Esophagus mucosa (tissue), 1 donor: ENCODE results near the gene IL1RN. TPM values are rescaled to one million over a fixed set of nuclear protein-coding genes. Genes with fewer than 3 reads are reported as not detected.

Experiments used
- ATAC-seq: fragments of 200-7000 bp; cut with Tn5 transposase; one replicate; pipeline ENCODE4 v1.9.1; 2020
- total RNA-seq: library from RNA; stranded (reverse); gene quantifications from one replicate; pipeline ENCODE4 v1.2.4, GENCODE V29; 2023
- donor health status: DM: yes; HTN: yes; CAD: no.

IL1RN gene
- total RNA-seq, 1 donor from 2014 or later: 871 TPM

DNA sequence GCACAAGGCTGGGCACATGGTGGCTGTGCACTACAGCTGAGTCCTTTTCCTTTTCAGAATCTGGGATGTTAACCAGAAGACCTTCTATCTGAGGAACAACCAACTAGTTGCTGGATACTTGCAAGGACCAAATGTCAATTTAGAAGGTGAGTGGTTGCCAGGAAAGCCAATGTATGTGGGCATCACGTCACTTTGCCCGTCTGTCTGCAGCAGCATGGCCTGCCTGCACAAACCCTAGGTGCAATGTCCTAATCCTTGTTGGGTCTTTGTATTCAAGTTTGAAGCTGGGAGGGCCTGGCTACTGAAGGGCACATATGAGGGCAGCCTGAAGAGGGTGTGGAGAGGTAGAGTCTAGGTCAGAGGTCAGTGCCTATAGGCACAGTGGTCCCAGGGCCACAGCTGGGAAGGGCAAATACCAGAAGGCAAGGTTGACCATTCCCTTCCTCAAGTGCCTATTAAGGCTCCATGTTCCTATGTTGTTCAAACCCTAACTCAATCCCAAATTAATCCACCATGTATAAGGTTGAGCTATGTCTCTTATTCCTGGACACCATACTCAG lies 2.2 kb downstream of the IL1RN start:
- ATAC-seq: no peak

GRCh38 chr2:113131352-113132185 lies 4.2 kb downstream of the IL1RN start:
- no peak for ATAC-seq

DNA sequence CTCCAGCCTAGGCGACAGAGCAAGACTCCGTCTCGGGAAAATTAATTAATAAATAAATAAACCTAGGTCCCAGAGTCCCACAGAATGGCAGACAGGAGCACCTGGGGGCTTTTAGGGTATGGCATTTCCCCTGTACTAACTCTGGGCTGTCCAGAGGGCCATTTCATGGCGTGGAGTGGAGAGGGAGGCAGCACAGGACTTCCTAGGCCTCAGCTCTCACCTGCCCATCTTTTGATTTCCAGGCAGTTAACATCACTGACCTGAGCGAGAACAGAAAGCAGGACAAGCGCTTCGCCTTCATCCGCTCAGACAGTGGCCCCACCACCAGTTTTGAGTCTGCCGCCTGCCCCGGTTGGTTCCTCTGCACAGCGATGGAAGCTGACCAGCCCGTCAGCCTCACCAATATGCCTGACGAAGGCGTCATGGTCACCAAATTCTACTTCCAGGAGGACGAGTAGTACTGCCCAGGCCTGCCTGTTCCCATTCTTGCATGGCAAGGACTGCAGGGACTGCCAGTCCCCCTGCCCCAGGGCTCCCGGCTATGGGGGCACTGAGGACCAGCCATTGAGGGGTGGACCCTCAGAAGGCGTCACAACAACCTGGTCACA lies 5.1 kb downstream of the IL1RN start:
- peak; percentile 2 for ATAC-seq

GRCh38 chr2:113133704-113134598 lies 6.6 kb downstream of the IL1RN start:
- ATAC-seq: no peak

DNA sequence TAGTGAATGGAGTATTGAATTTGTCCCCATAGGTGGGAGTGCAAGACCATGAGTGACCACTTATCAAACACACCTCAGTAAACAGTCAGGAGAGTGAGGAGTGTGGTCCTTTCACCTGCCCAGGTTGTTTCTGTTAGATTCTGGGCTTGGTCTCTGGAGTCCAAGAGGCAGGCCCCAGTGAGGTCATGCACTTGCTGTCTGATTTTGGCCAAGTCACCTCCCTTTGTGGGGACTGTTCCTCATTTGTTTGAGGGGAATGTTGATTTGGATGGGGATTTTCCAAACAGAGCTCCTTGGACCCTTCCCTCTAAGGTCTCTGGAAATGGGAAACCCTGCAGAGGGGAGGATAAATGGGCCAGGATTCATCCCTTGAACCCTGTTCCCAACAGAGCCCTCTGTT lies 7.3 kb downstream of the IL1RN start:
- peak; percentile 2 for ATAC-seq

GRCh38 chr2:113135317-113135716 lies 7.9 kb downstream of the IL1RN start:
- ATAC-seq: peak; percentile 30

DNA sequence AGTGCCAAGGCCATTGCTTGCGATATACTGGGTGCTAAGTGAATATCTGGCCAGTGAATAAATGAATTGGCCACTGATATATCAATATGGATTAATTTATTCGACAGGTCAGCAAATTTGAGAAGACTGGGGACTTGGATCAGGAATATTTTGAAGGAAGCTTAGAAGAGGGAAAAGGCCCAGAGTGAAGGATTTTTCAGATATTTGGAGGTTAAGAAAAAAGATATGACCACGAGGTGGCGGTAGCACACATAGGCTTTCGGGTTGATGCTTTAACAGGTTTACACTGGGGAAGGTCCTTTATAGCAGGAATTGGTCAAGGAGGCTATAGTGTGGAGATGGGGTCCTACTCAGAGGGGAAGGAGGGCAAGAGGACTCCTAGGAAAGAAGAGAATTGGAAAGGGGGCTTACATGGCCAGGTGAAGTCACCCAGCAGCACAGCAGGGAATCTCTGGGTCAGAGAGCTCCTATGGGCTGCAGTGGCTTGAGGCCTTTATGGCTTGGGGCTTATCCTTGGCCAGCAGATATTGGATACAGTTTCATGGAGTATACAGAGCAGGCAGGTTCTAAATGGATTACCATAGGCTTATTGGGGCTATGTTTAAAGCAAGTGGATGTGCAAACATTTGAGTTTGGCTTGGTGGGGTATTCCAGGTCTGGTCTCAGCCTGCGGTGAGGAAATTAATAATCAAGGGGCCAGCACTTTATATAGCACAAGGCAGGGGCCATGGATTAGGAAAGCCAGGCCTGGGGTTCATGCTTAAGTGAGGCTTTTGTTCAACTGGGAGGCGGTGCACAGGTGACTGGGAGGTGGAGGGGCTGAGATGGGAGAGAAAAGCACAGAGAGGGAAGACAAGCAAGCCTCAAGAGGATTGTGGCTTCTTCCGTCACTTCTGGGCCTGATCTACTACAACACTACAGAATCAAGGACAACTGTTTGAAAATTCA lies 9.7 kb downstream of the IL1RN start:
- ATAC-seq: peak; percentile 30

GRCh38 chr2:113137827-113138226 lies 10.4 kb downstream of the IL1RN start:
- ATAC-seq: no peak

DNA sequence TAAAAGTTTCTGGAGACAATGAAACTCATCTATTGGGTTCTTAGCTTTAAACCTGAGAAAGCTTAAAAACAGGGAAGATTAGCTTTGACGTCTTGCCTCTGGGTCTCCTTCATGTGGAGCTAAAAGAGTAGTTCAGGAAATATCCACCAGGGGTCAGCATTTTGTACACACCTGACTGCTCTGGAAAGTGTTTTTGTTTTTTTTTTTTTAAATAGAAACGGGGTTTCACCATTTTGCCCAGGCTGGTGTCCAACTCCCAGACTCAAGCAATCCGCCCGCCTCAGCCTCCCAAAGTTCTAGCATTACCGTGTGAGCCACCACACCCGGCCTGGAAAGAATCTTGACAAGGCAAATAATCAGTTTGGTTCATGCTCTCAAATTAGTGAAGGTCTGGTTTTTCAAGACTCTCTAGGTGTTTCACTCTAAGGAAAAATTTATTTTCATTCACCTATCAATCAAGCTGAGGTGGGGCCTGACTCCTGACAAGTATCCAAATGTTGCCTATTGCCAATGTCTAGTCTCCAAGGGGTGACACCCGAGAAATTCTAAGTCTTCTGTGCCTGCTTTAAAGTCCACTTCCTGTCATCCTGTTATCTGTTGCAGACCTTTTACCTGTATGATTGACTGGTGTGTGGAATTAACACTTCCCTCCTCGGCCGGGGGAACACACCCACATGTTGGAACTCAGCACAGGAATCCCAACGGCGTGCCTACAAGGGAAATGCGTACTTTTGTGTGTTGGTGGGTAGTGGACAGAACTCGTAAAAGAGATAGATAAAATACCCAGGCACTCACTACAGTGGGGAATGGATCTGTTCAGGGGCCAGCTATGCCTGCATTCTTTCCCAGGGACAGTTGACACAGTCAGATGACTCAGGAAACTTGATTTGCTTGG lies 11.3 kb downstream of the IL1RN start:
- peak; percentile 46 for ATAC-seq

GRCh38 chr2:113141451-113141850 lies 14.1 kb downstream of the IL1RN start:
- ATAC-seq: no peak

DNA sequence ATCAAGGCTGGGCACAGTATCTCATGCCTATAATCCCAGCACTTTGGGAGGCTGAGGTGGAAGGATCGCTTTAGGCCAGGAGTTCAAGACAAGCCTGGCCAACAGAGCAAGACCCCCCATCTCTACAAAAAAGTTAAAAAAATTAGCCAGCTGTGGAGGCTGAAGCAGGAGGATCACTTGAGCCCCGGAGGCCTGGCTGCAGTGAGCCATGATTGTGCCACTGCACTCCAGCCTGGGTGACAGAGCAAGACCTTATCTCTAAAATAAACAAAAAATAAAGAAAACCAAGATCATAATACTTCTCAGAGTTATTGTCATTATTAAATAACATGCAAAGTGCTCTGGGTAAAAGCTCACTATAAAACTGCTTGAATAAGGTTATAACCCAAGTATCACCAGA lies 14.9 kb downstream of the IL1RN start:
- no peak for ATAC-seq

- no peak for ATAC-seq
These were observed 16.9 kb downstream of the IL1RN start for GRCh38 chr2:113144259-113144658.

GRCh38 chr2:113148606-113149552 lies 21.5 kb downstream of the IL1RN start:
- ATAC-seq: peak; percentile 23

DNA sequence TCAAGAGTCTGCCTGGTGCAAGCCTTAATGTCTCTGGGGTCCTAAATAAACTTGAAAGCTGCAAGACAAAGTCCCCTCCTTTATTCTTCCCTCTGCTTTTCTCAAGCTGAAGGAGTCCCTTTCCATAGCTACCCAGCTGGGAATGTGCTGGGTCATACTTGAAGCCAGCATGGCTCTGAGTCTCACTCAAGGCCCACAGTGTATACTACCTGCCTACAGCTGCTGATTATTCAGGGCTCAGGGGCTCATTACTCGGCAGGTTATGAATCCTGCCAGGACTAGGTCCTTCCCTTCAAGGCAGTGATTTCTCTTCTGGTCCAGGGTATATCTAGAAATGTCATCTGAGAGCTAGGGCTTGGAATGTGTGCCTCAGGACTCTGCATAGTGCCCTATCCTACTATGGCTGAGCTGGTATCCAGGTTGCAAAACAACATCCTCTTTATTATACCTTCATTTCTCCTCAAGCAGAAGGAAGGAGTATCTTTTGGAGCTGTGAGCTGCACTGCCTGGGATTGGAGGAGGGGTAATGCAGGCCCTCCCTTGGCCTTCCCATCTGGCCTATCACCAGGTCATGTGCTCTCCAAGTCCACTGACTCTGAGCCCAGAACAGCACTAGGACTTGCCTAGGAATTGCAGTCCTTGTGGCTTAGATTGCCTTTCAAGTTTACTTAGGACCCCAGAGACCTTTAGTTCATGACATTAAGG lies 22.3 kb downstream of the IL1RN start:
- ATAC-seq: no peak

DNA sequence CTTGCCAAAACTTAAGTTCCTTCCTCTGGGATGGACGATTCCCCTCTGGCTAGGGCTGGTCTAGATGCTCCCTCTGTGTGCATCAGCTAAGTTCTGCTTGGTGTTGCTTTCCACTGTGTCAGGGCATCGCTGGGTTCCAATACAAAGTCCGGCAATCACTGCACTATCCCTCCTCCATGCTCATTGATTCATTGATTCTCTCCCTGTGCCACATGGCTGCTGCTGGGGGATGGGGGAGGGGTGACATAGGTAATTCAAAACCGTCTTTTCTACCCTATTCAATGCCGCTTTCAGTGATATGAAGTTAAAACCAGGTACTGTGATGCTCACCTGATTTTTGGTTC lies 22.8 kb downstream of the IL1RN start:
- no peak for ATAC-seq

GRCh38 chr2:113155331-113155730 lies 27.9 kb downstream of the IL1RN start:
- no peak for ATAC-seq

DNA sequence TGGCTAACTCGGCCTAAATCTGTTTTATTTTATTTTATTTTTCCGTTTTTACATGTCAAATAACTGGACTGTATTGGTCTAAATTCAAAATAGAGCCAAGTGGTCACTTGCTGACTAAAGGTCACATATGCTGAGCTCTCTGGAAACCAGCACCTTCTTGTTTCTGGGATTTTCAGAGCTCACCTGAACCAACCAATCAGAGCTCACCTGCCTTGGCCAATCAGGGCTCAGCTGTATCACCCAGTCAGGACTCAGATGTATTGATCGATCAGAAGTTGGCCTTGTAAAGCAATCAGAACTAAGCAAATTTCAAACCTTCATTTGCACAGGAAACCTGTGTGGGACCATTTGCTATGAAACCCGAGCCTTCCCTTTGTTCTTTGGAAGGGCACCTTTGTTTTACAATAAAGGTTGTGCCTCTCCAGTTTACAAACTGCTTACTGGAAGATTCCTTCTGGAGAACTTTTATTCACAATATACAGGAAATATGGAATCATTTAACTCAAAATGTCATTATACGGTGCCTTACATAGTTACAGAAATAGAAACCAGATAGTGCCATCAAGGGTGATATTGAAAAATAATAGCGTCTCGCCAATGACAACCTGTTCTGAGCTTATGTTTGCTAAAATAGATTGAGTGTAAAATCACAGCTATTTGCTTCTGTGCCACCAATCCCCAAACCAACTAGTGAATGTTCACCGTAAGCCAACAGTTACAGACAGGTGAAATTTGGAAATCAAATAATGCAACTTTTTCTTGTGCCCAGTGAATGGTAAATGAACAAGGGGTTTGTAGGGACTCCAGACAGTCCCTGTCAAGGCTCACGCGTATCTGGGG lies 29.1 kb downstream of the IL1RN start:
- no peak for ATAC-seq
